DMS53 (cell line): ENCODE data around the gene ATIC.

Experiments
- DNase-seq: peaks from one replicate; lab custom pipeline; 2025; lab: John Stamatoyannopoulos, UW

ATIC gene

DNA sequence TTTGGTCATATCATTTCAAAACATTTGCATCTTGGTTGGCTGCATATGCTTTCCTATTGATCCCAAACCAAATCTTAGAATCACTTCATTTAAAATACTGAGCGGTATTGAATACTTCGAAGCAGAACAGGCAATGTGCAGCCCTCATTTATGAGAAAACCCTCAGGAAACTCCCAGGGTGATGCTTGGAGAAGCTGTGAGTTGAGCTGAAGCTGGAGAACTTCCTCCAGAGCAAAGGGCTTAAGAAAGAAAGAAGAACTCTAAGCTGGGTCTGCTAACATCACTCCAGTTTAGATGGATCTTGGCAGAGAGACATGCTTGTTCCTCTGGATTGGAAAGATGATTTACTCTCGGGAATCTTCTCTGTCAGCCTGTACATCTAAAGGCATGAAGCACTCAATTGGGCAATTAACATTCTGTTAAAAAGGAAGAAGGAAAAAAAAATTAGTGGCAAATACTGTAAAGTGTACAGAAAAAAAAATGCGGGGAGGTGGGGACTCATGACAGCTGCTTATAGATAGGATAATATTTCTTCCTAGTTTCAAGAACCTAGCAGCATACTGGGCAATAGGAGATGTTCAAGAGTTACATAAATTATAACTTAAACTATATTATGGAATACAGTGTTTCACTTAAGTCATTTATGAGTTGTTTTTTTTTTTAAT is 49.5 kb downstream of the ATIC start:
- no peak for DNase-seq

DNA sequence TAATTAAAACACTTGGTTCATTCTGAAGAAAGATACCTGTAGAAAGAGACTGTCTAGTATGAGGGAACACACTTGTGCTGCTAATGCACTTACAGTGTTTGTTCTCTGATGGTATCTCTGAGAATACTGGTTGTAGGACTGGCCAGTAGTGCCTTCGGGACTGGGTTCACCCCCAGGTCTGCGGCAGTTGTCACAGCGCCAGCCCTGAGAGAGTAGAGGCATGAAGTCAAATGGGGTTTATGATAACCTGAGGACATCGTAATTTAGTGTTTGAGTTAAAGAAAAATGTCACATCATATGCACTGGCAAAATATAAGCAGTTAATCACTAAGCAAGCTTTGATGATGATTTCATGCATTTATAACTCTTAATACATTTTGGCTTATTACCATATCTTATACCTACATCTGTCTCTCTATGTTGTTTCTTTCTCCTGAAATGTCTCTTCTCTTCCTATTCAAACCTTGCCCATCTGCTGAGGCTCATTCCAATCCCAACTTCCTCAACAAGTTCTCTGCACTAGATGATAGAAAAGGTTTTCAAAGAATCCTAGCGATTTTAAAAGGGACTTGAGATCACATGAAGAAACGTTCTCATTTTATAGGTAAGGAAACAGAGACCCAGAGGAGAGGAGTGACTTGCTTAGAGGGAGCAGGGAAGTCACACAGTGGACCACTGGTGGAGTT is 50.2 kb downstream of the ATIC start:
- DNase-seq = no peak

DNA sequence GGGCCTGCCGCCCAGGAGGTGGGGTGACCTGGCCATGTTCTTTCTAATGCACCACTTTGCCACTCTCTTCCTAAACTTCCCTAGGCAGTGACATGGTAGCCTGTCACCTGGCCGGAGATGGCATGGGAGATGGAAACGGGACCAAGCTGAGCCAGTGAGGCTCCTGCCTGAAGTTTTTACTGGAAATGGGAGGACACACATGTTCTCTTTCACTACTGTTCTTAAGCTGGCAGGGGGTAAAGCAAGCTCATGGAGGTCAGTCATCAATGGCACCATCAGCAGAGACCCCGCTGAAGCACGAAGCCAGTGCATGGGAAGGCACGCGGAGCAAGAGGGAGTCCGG is 50.7 kb downstream of the ATIC start:
- no peak for DNase-seq

DNA sequence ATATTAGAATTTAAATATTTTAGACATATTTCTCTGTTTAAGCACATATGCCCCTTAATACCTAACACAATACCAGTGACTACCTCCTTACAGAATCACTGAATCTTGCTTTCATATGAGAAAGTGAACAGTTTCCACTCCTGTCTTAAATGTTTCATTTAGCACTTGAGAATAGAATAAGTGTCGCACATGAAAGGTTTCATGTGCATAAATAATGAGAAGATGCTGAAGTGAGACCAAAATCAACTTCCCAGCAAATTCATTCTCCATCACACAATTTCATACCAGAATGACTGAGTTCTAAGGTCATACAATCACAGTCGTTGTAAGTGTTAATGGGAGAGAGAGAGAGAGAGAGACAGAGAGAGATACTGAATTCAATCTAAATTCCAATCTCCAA is 51.2 kb downstream of the ATIC start:
- DNase-seq = no peak

DNA sequence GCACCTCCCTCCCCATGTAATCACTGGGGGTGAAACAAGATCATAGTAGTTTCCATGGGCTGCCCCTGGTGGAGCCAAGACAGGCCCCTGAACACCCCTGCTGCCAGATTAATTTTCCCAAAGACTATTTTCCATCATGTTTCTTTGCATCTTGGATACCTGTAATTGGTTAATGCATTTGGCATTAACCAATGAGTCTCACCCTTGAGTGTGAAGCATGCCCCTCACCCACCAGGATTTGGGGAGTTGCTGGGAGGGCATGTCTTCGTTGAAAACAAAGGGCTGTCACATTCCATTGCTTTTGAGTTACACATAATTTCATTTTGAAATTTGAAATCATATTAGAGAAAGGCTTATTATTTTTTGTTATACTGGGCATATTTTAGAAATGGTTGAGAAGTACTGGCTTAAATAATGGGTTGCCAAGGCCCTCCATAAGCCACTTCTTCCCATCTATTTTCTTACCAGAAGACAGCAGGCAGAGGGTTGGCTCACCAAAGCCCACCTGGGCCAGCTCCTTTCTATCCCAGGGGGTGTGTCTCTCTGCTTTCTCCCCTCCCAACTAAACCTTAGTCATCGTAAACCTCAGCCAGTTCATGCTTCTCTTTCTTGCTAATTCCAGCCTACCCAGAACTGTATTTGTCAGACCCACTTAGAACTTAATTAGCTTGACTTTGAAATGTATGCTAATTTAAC is 51.8 kb downstream of the ATIC start:
- no peak for DNase-seq

DNA sequence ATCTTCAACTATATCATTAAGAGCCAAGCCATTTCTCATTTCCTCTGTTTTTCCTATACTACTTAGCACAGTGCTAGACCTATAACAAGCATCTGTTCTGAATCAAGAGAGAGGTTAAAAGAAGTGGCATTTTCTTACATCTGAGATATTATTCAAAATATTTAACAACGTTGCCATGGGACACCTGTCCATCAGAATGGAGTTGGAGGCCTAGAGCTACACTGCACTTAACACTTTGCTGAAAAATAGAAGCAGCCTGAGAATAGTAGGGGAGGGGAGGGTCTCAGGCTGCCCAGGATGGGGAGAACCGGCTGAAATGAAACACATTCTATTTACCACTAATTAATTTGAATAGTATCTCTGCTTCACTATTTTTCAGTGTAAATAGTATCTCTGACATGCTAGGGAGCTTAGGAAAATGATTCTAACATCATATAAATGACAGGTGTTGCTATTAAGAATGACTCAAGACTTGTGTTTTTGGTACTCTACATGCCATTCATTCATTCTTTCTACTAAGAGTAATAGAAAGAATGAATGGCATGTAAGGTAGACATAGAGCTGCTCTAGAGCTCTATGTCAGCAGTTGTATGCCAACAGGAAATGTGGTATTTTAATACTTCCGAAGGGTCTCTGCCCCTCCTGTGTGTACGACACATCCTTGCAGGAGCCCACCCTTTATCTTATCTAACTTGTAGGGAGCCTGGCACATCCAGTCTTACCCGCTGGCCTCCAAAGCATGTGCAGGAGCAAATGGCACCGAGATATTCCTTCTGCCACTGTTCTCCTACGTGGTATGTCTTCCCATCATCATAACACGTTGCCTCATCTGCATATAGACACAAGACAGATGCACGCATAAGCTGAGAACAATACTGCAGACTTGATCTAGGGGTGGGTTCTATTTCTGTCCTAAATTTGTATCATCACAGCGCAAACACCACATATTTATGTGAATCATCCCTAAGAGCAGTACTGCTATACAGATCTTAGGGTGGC is 52.6 kb downstream of the ATIC start:
- peak; percentile 18 for DNase-seq

DNA sequence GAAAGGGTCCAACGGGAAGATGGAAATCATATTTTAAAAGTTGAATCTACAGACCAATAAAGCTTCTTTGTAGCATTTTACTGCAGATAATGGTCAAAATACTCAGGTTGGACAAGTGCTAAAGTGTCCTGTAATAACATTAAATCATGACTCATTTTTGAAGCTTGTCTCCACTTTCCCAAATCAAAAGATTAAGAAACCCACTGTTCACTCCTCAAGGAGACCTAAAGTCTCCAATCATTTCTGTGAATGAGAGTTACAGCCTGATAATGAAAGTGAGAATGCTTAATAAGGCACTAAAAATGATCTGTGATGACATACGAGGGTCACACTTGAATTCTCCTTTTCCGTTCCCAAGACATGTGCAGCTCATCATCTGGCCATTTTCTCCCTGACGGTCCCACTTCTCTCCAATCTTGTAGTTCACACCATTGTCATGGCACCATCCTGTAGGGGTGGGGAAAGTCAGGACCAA is 53.4 kb downstream of the ATIC start:
- DNase-seq = no peak

DNA sequence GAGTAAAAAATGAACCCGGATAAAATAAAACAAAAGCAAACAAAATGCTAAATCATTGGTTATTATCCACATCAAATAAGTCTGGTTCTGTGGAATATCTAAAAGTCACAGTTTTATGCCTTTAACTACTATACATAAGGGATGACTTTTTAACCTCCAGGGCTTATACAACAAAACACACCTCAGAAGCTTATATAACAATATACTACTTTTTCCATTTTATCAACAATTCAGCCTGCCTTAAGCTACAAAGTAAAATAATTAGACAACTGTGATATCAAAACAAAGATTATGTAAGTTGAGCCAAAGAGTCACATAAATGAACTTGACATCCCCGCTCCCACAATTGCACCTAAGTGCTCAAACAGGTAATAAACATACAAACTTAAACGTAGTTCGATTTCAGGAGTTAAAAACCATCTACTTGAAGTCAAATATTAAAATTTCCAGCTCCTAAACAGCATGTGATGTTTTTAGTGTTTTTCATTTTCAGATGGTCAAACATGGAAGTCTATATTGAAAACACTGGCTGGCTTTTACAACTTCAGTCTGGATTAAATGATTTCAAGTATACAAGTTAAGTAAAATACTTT is 54.7 kb downstream of the ATIC start:
- DNase-seq = no peak

DNA sequence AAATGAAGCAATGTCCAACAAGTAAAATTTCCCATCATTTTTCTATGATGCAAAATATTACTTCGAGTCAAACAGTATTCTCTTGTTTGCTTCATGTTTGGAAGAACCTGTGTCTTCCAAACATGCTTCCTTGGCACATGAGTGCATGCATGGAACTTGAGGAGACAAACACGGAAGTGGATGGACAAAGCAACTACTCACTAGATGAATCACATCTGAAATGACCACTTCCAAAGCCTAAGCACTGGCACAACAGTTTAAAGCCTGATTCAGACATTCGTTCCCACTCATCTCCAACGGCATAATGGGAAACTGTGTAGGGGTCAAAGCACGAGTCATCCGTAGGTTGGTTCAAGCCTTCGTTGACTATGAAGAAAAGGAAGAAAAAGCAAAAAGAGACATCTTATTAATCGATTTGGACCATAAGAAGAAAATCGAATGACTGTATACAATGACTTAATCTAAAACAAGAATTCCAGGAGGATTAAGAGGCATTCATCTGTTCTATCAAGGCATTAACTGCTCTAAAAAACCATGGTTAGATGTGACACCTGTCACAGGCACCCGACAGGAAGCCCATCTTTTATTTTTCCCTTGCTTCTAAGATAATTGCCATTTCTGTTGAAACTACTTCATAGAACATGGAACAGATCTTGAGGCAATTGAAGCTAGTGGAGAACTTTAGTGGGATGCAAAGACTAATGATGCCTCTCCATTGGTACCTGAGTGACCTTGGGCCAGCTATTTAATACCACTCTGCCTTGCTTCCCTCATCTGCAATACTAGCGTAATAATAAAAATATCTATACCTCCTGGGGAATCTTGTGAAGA is 56.0 kb downstream of the ATIC start:
- DNase-seq = no peak

DNA sequence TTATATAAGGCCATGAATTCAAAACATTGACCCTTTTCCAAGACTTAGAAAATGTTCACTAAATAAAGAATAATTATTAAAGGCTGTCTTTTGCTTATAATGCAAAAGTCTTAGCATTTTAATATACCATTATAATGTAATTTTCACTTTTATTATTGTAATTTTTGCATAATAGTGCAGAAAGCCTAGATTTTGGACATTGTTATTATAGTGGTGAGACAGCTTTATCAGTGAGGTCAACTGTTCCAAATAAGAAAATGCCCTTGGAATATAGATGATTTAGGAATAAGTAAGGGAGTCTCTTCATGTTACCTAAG is 56.6 kb downstream of the ATIC start:
- no peak for DNase-seq

DNA sequence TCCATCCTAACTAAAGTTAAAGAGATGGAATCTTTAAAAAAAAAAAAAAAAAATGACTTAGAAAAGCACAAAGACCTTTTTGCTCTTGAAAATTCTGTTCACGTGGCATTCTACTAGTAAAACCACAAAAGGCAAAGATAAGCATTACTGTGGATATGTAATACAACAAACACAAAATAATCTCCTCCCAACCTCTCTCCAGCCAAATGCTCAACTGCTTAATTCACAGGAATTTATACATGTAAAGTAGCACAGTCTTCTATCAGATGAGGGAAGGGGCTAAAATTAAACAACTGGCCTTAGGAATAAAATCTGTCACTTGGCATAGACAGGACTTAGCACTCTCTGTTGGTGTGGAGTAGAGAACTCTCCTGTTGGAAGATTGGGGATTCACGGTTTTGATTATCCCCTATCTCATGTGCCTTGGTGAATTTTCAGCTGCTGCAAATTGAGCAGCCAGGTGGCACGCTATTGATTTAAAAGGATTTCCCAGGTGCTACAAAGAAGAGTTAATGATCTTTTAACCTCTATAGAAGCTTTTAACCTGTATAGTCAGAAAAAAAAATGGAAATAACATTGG is 57.4 kb downstream of the ATIC start:
- no peak for DNase-seq

DNA sequence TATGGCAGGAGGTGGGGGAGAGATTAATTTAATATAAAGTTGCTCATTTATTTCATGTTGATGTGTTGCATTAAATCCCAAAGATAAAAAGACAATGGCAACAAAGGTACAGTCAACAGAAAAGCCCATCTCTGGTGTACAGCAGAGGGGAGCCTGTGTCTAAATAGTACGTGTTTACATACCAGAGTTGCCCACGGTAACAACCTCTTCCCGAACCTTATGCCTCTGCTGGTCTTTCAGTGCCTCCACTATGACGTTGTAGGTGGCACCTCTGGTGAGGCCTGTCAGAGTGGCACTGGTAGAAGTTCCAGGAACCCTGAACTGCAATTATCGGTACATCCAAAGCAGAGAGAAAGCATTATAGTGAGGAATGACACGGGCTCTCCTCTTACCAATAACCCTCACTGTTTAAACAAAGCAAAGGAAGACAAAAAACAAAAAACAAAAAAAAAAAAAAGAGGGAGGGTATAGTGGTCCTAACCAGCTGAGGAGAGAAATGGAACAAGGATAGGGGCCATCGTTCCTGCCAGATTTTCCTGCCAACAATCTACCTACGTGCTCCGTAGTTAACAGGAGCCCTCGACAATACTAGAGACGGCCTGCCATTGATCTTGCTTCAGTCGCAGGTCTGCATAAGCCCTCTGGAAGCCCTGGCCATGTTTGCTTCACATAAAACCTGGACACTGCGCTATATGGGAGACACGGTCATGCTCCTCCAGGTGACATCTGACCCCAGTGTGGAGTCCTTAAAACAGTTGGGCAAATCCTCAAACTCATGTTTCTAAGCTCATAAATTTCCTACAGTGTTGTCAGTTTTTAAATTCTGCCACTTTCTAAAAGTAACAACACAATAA is 58.5 kb downstream of the ATIC start:
- peak; percentile 6 for DNase-seq

DNA sequence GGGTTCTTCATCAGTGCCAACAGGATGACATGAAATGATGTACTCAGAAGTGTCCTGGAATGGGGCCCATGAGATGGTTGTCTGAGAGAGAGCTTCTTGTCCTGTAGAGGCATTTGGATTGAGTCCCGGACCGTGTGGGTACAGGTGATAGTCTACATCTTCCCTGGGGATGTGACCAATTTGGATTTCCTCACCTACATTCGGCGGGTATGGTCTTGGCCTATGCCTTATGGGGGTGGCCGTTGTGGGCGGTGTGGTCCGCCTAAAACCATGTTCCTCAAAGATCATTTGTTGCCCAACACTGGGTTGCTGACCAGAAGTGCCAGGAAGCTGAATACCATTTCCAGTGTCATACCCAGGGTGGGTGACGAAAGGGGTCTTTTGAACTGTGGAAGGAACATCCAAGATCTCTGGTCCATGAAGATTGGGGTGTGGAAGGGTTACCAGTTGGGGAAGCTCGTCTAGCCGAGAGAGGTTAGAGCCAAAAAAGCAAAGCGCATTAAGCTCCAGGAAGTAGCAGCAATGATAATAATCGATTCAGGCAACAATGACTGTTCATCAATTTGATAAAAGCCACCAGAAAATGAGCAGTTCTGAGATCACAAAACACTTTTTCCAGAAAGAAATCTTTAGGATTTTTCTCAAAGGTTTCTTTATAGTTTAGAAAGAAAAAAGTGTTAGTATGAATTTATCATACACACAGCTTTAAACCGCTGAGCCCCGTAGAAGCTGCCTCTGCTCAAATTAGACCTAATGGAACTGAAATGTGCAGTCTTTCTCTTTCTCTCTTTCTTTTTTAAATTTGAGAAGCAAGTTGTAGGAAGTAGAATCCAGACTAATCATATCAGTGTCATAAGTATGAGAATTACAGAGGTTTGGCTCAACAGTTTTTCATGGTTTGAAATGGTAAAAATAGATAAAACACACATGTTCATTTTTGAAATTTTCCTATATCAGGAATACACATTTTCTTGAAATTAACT is 60.3 kb downstream of the ATIC start:
- no peak for DNase-seq

DNA sequence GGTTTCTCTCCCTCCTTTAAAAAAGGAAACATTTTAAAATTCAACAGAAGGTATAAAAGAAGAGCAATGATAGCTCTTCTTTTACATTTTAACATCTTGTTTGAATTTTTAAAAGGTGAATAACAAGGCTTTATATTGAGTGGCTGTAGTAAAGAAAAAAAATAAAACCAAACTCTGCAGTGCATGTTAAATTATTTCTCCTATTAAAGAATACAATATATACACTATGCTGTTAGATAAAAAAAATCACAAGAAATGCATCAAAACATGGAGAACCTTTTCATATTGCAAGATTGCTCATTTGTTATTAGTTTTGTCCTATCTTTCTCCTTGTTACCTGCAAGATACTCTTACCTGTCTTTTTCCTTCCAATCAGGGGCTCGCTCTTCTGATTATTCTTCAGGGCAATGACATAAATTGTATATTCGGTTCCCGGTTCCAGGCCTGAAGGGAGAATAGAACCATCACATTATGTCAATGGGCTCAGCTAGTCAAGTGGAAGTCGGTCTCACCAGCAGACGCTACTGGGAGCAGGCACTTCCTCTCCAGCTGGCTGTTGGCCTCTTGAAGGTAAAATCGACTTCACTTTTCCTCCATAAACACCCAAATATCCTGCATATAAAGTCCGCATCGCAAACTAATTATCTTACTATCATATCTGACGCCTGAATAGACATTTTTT is 61.2 kb downstream of the ATIC start:
- DNase-seq = no peak

DNA sequence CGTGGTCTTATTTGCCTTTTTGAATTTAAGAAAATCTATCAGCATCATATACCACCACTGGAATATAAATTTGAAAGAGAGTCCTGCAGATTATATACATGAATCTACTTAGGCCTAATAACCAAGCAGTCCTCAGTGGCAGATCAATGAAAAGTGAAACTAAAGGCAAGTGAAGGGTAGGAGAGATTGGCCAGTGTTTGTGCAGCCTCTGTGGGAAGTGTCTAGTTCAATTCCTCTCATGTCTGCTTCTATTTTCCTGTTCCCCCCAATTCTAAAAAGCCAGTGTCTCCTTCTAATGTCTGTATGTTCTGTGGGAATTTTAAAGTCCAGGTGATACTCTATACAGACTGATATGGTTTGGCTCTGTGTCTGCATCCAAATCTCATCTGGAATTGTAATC is 62.1 kb downstream of the ATIC start:
- DNase-seq = no peak

DNA sequence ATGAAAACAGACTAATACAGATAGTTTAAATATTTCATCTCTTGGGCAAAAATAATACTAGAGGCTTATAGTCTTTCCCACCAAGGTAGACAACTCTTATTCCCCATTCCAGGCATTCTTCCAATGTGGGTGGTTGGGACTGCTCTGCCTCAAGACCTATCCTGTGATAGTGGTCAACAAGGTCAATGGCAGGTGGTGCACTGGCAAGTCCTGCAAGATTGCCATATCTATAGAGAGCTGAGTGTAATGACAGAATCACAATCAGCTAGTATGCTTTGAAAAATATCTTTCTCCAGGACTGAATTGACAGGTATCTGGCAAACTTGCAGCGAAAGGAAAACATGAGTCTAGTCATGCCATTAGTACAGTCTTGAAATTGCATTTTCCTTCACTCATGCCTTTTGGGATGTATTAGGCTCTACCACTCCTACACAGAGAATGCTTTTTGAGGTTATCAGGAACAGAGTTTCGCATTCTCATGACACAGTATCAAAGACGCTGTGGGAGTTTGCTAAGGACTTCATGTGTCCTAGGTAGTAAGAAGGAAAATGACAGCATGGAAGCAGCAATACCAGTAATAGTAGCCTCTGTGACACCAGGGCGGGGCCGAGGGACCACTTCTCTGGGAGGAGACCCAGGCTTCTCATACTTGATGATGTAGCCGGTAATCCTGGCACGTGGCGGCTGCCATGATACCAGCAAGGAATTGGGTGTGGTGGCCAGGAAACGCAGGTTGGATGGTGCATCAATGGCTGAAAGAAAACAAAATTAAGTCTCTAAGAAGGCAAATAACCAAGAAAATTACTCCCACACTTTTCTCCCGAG is 63.0 kb downstream of the ATIC start:
- no peak for DNase-seq

DNA sequence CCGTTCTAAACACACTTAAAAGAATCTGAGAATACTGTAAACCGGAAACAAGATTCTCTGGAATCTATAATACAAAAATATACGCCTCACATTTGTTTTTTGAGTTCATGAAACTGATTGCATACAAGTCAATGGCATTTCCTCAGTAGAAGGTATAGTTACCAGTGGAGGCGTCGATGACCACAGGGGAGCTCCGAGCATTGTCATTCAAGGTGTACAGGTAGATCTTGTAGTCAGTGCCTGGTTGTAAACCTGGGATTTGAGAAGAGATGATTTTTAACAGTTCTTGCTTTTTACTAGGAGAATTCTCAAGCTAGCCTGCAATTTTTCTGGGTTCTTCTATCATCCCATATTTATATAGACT is 63.6 kb downstream of the ATIC start:
- DNase-seq = no peak
